C4-2B (cell line): Measurements from ENCODE around the gene TSPAN14.

Source experiments
- ZFX ChIP-seq: fragments of 450-650 bp; IDR thresholded peaks from 2 replicates; pipeline ENCODE4 v1.6.1; 2017
- TF ChIP-seq, protein P1 (sequence below): fragments of 450-650 bp; conservative IDR thresholded peaks from 2 replicates; pipeline ENCODE4 v1.5.1; 2017; ENCODE audit warnings: mild to moderate bottlenecking

DNA sequence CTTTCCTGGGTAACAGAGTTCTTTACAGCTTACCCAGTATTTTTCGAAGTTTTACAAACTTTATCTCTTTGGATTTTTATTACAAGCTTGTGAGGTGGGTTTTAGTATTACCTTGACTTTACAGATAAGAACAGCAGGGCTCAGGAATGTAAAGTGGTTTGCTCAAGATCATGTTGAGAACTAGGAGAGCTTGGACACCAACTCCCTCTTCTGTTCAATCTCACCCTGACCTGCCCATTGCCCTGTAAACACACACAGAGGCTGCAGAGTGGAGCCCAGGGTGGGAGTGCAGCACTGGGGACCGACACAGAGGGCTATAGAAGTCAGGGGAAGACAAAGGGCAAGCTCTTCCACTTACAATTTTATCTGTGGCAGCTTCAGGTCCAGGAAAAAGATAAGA is 4.6 kb upstream of the TSPAN14 start:
- TF ChIP-seq, protein P1, sequence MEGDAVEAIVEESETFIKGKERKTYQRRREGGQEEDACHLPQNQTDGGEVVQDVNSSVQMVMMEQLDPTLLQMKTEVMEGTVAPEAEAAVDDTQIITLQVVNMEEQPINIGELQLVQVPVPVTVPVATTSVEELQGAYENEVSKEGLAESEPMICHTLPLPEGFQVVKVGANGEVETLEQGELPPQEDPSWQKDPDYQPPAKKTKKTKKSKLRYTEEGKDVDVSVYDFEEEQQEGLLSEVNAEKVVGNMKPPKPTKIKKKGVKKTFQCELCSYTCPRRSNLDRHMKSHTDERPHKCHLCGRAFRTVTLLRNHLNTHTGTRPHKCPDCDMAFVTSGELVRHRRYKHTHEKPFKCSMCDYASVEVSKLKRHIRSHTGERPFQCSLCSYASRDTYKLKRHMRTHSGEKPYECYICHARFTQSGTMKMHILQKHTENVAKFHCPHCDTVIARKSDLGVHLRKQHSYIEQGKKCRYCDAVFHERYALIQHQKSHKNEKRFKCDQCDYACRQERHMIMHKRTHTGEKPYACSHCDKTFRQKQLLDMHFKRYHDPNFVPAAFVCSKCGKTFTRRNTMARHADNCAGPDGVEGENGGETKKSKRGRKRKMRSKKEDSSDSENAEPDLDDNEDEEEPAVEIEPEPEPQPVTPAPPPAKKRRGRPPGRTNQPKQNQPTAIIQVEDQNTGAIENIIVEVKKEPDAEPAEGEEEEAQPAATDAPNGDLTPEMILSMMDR, result no peak
- TF ChIP-seq ZFX, result no peak
